SW 1271 (cell line): ENCODE results near the gene FAM171A1.
"Not testable (repeated sequence)": the region's sequence is repeated elsewhere in the genome, so short reads cannot be mapped to it uniquely, and the experiment has no call there.

Experiments used
- DNase-seq, 2 experiments: peaks; one replicate each; lab custom pipeline; 2025; lab: John Stamatoyannopoulos, UW

FAM171A1 gene

DNA sequence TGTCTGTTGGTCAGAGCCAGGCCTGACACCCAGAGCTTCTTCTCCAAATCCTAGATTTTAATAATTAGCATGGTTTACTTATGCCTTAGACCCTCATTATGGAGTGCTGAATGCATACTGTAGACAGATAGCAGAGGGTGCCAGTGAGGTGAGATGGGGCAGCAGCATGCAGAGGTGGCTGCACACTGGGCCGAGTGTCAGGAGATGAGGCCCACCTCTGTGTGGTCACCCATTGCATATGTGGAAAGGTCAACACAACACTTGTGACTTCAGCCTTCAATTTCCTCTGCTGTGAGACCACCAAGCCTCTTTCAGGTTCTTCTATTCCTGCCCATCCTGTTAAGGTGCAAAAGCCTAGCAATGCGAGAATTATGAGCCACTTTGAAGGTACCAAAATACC is 162.9 kb downstream of the FAM171A1 start:
- DNase-seq, result no peak

DNA sequence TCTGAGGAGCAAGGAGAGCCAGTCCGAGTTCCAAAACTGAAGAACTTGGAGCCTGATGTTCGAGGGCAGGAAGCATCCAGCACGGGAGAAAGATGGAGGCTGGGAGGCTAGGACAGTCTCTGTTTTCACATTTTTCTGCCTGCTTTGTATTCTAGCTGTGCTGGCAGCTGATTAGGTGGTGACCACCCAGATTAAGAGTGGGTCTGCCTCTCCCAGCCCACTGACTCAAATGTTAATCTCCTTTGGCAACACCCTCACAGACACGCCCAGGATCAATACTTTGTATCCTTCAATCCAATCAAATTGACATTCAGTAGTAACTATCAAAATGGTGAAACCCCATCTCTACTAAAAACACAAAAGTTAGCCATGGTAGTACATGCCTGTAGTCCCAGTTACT is 163.7 kb downstream of the FAM171A1 start:
- DNase-seq, result not testable (repeated sequence)

DNA sequence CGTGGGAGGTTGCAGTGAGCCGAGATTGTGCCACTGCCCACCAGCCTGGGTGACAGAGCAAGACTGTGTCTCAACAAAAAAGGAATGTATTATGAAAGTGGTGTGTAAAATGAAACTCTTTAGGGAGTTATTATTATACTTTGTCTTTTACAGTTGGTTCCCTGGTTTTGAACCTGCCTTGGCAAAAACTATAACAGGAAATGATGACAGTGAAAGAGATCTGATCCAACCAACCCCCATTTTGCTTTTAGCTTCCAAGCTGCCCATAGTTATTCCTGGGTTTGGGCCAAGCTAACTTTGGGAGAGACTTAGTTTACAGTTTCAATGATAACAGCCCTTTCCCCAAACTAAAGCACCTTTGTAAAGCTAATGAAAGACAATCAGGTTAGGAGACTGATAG is 168.4 kb downstream of the FAM171A1 start:
- no peak for DNase-seq

DNA sequence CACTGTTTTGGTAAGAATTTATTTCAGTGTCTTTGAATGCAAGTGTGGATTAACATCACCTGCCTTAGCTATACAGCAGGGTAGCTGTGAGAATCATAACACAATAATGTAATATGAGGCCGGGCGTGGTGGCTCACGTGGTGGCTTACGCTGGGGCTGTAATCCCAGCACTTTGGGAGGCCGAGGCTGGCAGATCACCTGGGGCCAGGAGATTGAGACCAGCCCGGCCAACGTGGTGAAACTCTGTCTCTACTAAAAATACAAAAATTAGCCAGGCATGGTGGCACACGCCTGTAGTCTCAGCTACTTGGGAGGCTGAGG is 168.8 kb downstream of the FAM171A1 start:
- not testable (repeated sequence) for DNase-seq

DNA sequence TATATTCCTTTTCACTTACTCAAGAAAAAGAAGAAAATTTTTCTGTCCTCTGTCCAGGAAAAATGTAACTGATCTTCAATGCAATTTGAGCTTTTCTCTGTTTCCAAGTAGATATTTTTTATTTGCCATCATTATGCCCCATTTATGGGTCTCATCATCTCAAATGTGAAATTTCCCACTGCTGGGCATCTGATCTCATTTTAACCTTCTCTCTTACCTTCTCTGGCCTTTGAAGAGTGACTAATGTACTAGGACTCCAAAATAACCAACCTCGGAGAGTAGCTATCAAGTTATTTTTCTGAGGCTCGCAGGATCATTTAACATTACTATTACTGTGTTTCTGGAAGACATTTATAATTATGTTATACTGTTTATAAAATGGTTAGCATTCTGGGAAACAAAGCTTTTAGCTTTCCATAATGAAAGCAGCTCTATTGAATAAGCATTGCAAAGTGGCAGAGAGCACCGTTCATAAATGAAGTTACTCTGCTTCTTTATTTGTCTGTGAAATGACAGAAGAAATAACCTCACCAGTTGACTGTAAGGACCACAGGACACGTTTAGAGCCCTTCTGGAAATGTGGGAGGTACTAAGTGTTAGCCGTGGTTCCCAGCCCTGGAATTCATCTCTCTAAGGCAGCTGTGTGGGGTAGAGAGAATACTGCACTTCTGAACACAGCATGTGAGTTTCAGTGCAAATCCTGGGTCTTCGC is 169.3 kb downstream of the FAM171A1 start:
- peak; percentile 7 to 53 for DNase-seq

DNA sequence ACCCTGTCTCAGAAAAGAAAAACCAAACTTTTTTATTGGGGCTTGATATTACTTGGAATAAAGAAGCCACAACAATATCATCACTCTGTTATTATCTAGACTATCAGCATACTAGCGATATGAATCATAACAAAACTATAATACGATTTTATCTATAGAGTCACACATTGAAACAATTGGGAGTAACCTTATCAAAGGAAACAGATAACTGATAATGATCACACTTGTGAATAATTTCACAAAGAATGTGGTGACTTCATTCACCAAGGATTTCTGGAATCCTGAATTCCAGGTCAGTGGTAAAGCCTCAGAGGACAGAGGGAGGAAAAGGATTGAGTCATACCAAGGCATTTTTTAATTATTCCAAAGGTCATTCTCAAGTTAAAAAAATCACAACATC is 170.5 kb downstream of the FAM171A1 start:
- DNase-seq, result peak; percentile 74 to 95

DNA sequence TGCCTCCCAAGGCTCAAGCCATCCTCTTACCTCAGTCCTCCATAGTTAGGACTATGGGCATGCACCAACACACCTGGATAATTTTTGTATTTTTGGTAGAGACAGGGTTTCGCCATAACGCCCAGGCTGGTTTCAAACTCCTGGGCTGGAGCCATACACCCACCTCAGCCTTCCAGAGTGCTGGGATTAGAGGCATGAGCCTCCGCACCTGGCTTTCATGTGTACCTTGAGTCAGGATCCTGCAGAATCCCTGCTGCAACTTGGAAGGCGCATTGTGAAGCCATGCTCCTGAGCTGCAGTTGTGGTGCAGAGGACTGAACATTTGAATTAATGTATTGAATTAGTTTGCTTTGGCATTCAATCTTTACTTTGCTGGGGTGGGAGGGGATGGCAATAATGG is 173.2 kb downstream of the FAM171A1 start:
- DNase-seq, result no peak

DNA sequence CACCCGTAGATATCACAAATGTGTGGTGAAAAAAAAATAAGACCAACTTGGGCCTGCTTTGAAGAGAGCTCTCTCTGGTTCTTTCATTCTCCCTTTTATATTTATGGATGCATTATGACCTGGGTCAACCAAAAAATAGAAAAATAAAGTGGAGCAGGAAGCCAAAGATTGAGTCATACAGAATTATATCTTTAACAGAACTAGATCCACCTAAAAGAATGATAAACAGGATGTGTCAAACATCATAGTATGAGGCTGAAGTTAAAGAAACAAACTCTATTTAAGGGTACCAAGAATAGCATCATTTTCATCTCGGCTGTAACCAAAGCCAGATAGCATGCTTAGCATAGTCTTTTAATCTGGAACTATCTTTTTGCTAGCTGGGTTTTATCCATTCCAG is 173.8 kb downstream of the FAM171A1 start:
- DNase-seq, result peak in 1 of 2 experiments; percentile 72

DNA sequence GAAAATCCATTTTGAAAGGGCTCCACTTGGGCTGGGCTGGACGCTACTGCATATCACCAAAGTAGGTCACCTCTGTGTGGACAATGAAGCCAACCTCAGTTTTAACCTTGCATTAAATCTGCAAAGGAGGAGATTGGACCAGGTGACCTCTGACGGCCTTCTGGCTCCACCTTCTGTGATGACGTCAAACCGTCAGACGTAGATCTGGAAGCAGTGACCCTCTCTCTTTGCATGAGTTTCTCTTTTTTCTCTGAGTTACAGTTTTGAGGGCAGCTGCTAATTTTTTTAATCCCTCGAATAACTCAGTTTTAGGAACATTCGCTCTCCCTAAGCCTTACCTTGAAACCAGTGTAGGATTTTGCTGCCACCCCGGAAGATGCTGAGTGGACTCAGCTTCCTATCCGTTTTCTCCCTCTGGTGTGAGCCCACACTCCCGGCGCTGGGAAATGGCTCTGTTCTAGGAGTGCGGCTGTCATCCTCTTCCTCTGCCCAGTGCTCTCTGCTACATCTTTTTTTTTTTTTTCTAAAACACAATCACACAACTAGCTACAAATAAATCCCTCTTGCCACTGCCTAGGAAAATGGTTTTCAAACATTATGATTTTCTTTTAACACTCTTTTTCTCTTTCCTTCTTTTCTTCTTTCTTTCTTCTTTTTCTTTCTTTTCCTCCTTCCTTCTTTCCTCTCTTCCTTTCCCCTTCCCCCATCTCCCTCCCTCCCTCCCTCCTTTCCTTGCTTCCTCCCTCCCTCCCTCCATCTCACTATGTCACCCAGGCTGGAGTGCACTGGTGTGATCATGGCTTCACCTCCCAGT is 174.9 kb downstream of the FAM171A1 start:
- DNase-seq, result no peak

DNA sequence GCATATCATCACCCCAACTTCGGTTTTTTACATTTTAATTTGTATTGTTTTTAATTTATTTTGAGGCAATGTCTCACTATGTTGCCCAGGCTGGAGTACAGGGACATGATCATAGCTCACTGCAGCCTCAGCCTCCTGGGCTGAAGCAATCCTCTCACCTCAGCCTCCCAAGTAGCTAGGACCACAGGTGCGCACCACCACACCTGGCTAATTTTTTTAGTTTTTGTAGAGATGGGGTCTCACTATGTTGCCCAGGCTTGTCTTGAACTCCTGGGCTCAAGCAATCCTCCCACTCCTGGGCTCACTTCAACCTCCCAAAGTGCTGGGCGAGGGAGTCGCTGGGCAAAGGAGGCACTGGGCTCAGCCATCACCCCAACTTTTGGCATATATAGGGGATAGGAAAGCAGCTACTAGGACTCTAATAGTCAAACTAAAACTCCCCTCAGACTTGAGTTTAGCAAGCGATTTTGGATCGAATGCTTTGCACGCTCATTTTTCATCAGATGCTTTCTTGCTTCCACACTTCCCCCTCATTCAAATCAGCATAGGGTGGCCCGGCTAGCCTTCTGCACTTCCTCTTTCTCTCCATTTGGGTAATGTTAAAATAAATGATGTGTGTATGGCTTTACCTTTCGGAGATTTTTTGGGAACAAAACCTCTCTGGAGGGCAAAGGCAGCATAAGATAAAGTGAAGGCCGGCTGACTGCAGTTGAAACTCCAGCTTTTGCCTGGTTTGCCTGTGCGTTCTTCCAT is 181.8 kb downstream of the FAM171A1 start:
- DNase-seq, result no peak

DNA sequence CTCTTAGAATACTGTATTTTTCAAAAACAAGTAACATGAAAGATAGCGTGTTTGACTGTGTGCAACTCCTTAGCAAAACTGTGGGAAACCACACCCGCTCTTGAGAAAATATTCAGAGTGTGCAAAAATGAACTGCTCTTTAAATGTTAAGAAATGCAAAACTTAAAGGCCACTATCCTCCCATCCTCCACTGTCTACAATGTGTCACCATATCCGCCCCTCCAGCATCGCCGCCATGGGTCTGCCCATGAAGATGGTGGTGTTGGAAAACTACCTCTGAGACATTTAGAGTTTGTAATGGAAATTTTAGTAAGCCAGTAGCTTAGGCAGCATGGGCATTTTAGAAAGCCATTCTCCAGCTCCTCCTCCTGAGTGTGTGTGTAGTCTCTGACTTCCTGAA is 182.5 kb downstream of the FAM171A1 start:
- no peak for DNase-seq

DNA sequence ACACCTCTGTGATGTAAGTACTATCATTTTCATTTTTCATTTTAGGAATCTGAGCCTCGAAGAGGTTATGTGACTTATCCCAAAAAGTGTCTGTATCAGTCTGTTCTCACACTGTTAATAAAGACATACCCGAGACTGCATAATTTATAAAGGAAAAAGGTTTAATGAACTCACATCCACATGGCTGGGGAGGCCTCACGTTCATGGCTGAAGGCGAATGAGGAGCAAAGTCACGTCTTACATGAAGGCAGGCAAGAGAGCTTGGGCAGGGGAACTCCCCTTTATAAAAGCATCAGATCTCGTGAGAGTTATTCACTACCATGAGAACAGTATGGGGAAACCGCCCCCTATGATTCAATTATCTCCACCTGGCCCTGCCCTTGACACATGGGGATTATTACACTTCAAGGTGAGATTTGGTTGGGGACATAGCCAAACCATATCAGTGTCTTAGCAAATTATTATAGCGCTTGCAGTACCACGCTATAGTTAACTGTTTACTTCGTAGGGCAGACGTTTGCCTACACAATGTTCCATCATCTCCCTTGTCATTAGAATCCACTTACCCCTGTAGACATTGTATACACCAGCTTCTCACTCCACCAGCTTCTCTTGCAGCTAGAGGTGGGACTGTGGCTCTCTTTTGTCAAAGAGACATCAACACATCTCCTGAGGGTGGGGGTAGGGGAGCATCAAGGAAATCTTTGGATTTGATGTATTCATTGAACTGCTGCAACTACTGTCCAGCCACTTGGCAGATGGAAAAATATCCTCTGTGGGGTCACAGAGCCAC is 187.2 kb downstream of the FAM171A1 start:
- DNase-seq, result no peak

DNA sequence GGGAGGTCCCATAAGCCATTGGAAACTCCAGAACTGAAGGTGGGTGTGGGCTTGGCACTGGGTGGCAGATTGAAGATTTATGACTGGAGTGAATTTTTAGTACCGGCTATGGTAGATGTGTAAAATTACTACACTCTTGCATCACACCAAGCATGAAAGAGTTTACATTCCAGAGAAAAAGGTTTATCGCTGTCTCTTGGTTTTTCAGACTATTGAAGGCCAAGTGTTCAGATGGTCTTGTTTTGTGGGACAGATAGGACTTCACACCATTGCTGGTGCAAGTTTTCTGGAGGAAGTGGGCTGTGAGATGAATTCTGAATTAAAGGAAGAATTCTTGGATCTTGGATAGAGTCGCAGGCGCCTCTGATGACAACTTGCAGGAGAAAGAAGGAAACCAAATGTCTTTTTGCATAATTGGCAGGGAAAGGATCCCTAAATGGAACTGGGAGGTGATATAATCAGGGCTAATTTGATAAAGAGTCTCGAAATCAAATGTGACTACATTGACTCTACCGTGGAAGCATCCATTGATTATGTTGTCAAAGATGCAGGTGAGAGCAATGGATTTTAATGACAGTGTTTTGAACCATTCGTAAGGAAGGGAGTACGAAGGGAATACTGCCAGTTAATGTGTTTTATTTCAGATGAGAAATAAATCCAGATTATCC is 188.4 kb downstream of the FAM171A1 start:
- DNase-seq, result no peak

DNA sequence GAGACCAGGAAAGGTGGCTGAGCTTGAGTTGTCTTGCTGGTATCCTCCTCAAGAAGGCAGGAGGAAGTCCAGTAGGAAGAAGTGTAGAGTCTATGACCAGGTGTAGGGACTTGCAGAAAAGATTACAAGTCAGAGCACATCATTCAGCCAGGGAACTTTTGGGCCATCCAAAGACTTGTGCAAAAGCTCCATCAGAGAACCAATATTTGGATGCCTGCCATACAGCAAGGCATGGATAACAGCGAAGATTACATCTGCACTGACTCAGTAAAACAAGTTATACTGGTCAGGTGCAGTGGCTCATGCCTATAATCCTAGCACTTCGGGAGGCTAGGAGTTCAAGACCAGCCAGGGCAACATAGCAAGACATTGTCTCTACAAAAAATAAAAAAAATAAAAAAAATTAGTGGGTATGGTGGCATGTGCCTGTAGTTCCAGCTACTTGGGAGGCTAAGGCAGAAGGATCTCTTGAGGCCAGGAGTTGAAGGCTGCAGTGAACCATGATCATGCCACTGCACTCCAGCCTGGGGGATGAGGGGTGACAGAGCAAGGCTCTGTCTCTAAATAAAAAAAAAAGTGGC is 189.4 kb downstream of the FAM171A1 start:
- DNase-seq, result no peak

DNA sequence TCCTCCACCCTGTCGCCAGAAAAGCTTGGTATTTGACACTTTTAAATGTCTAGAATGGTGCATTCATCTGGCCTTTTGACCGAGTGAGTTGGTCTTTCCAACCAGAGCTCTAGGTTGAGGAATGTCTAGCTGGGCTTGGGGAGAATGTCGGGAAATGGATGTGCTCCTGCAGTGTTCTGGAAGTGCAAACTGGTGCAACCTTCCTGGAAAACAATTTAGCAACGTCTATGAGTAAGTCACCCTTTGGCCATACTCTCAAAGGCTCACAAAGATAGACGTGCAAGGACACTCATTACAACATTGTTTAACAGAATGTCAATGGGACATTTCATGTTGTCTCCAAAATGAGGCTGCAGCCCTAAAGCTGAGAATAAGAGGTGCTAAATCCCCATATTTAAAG is 190.4 kb downstream of the FAM171A1 start:
- DNase-seq, result no peak

DNA sequence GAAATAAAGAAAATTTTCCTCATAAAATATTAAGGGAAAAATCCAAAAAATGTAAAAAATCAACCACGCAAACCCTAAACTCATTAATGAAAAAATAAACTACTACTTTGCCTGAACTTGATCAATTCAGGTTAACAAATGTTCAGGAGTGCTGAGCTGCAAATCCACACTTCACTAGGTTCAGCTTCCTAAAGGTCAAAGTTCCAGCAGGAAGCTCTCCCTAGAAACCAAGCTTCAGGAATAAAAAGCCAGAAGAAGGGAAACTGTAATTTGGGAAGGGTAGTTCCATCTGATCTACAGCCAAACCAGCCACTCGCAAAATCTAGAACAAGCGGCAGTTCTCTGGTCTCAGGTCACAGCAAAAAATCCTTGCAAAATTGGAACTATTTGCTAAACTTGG is 194.8 kb downstream of the FAM171A1 start:
- DNase-seq, result no peak

DNA sequence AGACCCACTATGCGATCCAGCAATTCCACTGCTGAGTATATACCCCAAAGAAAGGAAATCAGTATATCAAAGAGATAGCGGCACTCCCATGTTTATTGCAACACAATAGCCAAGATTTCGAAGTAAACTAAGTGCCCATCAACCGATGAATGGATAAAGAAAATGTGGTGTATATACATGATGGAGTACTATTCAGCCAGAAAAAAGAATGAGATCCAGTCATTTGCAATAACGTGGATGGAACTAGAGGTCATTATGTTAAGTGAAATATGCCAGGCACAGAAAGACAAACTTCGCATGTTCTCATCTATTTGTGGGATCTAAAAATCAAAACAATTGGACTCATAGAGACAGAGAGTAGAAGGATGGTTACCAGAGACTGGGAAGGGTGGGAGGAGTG is 195.5 kb downstream of the FAM171A1 start:
- no peak for DNase-seq

DNA sequence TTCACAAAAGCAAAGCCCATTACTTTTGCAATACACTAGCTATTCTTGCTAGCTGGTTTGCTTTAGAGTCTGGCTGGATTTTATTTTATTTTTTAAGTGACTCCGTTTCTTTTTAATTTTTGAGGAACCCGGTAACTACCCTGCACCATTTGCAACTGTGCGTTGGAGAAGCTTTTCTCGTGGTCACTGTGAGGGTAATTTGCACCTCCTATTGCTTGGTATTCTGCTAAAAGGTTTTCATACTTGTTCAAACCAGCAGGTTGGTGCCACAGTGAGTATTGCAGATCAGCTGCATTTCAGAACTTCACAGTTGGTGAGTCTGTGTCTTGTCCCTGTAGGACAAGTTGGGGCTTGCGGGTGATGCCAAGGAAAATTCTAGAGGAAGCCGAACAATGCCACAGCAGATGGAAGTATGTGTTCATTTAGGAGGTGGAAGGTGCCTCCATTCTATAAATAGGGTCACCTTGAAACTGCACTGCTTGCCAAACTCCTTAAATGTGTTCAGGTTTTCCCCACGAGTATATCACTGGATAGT is 198.7 kb downstream of the FAM171A1 start:
- DNase-seq, result no peak

DNA sequence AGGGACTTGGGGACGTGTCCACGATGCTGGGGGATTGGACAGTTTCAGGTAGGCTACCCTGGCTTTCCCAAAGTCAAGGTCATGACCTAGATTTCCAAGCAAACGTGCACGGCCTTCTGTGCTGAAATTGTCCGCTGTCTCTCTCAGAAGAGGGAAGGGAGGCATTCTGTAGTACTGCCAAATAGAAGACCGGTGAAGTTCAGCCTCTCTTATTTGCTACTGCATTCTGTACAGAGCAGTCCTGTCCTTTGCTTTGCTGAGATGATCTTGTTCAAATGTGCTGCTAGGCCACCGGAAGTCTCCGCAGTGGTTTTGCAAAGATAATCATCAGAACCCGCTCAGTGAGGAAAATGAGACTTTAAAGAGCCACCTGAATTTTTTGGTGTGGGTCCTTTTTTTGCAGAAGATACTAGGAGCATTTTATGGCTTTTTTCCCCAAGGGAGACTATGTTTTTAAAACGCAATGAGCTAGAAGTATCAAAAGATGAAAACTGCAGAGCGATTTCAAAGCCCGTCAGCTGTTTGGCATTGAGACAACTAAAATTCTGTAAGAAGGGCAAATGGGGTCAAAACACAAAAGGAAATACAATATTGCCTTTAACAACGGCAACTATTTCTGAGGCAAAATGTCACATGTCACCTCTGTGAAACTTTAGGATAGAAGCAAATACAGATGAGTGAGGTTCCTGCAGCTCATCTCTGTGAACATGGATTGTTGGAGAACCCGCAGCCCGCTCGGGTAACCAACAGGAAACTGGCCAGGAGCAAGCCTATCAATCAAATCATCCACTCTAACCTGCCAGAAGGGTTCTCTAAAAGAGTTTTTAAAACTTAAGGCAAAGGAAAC is 201.3 kb downstream of the FAM171A1 start:
- DNase-seq, result no peak
